Fibroblast of lung (primary cell): Measurements from ENCODE around the gene ADD3.

Experiments
- CTCF ChIP-seq, 2 donors: IDR thresholded peaks in 1 of 2; conservative IDR thresholded peaks in 1 of 2; 1 replicate in 1 of 2; 2 replicates in 1 of 2; pipeline ENCODE4 v1.5.1; 2011 to 2012; ENCODE audit warnings: low read length in 2 of 2, control low read depth in 1 of 2, inconsistent platforms in 1 of 2, low read depth in 1 of 2, mild to moderate bottlenecking in 1 of 2
- EZH2 ChIP-seq: IDR thresholded peaks from 2 replicates; pipeline ENCODE4 v1.5.1; 2012; ENCODE audit warnings: low read length, control low read depth, mild to moderate bottlenecking; ENCODE audit errors: missing control alignments

- TF ChIP-seq CTCF (conservative IDR thresholded peaks at IDR 0.05 in 1 of 2, IDR thresholded peaks at IDR 0.05 in 1 of 2; ENCODE audit: low read depth in 1 of 2, low read length in 2 of 2) (no peak), EZH2 (no peak)
These were observed 100.1 kb downstream of the ADD3 start for GRCh38 chr10:110107887-110108286.
